SK-N-SH treated with all-trans-retinoic acid at 6 μM for 48 hours (cell line): ENCODE measurements around the gene KCNK5.

Experiments used
- BACH2 ChIP-seq: fragments of 250-450 bp; sonication (Bioruptor Pico); IDR thresholded peaks from 2 replicates; pipeline ENCODE4 v1.9.0; 2021; ENCODE audit warnings: mild to moderate bottlenecking, borderline replicate concordance
- CREB5 ChIP-seq: fragments of 250-450 bp; sonication (Bioruptor Pico); IDR thresholded peaks from 2 replicates; pipeline ENCODE4 v1.5.1; 2020; ENCODE audit warnings: low read depth, mild to moderate bottlenecking, moderate library complexity
- ISL1 ChIP-seq: fragments of 250-450 bp; sonication (Bioruptor Pico); IDR thresholded peaks from 2 replicates; pipeline ENCODE4 v2.1.2; 2022; ENCODE audit warnings: mild to moderate bottlenecking, moderate library complexity
- PATZ1 ChIP-seq: fragments of 250-450 bp; sonication (Bioruptor Pico); IDR thresholded peaks from 2 replicates; pipeline ENCODE4 v1.8.0; 2020; ENCODE audit warnings: mild to moderate bottlenecking, moderate library complexity, borderline replicate concordance
- POU6F1 ChIP-seq: fragments of 250-450 bp; sonication (Bioruptor Pico); IDR thresholded peaks from 2 replicates; pipeline ENCODE4 v1.8.0; 2021; ENCODE audit warnings: low read depth, mild to moderate bottlenecking, moderate library complexity, borderline replicate concordance
- RARB ChIP-seq: fragments of 250-450 bp; sonication (Bioruptor Pico); IDR thresholded peaks from 2 replicates; pipeline ENCODE4 v1.8.0; 2021; ENCODE audit warnings: mild to moderate bottlenecking, moderate library complexity
- SNAI2 ChIP-seq: fragments of 250-450 bp; sonication (Bioruptor Pico); IDR thresholded peaks from 2 replicates; pipeline ENCODE4 v1.5.0; 2020; ENCODE audit warnings: mild to moderate bottlenecking, moderate library complexity
- TSHZ2 ChIP-seq: fragments of 250-450 bp; sonication (Bioruptor Pico); IDR thresholded peaks from 2 replicates; pipeline ENCODE4 v1.5.0; 2020; ENCODE audit warnings: mild to moderate bottlenecking, moderate library complexity
- ZC3H10 ChIP-seq: fragments of 250-450 bp; sonication (Bioruptor Pico); IDR thresholded peaks from 2 replicates; pipeline ENCODE4 v1.5.1; 2021; ENCODE audit warnings: mild to moderate bottlenecking, moderate library complexity
- ZNF70 ChIP-seq: fragments of 450-650 bp; formaldehyde crosslinking; IDR thresholded peaks from 2 replicates; pipeline ENCODE4 v1.5.0; 2020; ENCODE audit warnings: mild to moderate bottlenecking, moderate library complexity
- ZNF8 ChIP-seq: fragments of 450-650 bp; formaldehyde crosslinking; IDR thresholded peaks from 2 replicates; pipeline ENCODE4 v1.5.0; 2020; ENCODE audit warnings: mild to moderate bottlenecking, moderate library complexity

GRCh38 chr6:39226639-39227329 is 2.5 kb downstream of the KCNK5 start:
- no peak for TF ChIP-seq ZC3H10
- TF ChIP-seq ZNF8 (CRISPR knock-in tag), result no peak
- no peak for TF ChIP-seq PATZ1
- no peak for TF ChIP-seq RARB (CRISPR knock-in tag)
- no peak for TF ChIP-seq ISL1 (CRISPR knock-in tag)
- TF ChIP-seq TSHZ2 (CRISPR knock-in tag), result no peak
- no peak for TF ChIP-seq ZNF70 (CRISPR knock-in tag)
- TF ChIP-seq CREB5 (CRISPR knock-in tag), result no peak
- TF ChIP-seq POU6F1 (CRISPR knock-in tag), result no peak
- no peak for TF ChIP-seq SNAI2 (CRISPR knock-in tag)
- TF ChIP-seq BACH2 (CRISPR knock-in tag), result no peak
